ENCODE measurements around the gene RHOV. TPM values are rescaled to one million over a fixed set of nuclear protein-coding genes. Genes with fewer than 3 reads are reported as not detected.

RHOV gene
- total and polyA plus RNA-seq, 12 donors, result 0.11 to 0.34 (median 0.15) TPM; not detected in 8

DNA sequence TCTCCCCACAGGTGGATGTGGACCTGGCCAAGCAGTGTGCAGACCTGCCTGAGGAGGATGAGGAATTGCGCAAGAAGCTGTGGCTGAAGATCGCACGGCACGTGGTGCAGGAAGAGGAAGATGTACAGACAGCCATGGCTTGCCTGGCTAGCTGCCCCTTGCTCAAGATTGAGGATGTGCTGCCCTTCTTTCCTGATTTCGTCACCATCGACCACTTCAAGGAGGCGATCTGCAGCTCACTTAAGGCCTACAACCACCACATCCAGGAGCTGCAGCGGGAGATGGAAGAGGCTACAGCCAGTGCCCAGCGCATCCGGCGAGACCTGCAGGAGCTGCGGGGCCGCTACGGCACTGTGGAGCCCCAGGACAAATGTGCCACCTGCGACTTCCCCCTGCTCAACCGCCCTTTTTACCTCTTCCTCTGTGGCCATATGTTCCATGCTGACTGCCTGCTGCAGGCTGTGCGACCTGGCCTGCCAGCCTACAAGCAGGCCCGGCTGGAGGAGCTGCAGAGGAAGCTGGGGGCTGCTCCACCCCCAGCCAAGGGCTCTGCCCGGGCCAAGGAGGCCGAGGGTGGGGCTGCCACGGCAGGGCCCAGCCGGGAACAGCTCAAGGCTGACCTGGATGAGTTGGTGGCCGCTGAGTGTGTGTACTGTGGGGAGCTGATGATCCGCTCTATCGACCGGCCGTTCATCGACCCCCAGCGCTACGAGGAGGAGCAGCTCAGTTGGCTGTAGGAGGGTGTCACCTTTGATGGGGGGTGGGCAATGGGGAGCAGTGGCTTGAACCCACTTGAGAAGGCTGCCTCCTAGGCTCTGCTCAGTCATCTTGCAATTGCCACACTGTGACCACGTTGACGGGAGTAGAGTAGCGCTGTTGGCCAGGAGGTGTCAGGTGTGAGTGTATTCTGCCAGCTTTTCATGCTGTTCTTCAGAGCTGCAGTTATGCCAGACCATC, 28.8 kb upstream of the RHOV start:
- intact Hi-C loops (cut with DNase I), result loop anchor here in 1 of 2 donors (5.0 kb wide), 1 partner anchor 279 kb away; no protein-coding TSS in a partner anchor
- Histone ChIP-seq H3K27ac (peak overlapping the region in 2 of 5 donors; percentile 57 to 65), H3K9me3 (replicated peaks in 1 of 3) (no peaks in the 10 kb centered on the region), H3K4me3 (no peak overlapping the region), H3K36me3 (replicated peaks in 1 of 2) (peaks cover 0 to 50% of the 10 kb centered on the region in 2 donors), H3K27me3 (no peaks in the 10 kb centered on the region), H3K4me1 (replicated peaks in 1 of 2) (peaks cover 16 to 37% of the 10 kb centered on the region in 2 donors)
- TF ChIP-seq POLR2A (IDR thresholded peaks at IDR 0.05) (no peak), CTCF (IDR thresholded peaks at IDR 0.05) (no peak)
- peak in 6 of 7 donors; percentile 58 to 81 (median 63) for DNase-seq
- WGBS, 4 donors, result 53 to 66% (median 57%) methylated on average over 26 to 33 of the region's 33 CpGs

DNA sequence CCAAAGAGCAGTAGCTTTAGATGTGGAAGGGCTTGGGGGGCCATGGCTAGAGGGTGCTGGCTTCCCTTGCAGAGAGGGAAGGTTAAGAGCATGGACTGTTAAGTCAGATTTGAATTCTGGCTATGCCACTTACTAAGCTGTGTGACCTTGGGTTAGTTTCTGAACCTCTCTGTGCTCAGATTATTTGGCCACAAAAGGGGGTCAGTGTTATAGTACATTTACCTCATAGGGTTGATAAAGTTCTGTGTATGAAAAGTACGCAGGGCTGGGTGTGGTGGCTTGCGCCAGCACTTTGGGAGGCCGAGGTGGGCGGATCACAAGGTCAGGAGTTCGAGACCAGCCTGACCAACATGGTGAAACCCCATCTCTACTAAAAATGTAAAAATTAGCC, 27.0 kb upstream of the RHOV start:
- no peak for DNase-seq
- no peaks in the 10 kb centered on the region for H3K27me3 ChIP-seq
- 69 to 74% (median 72%) methylated on average over 4 to 5 of the region's 5 CpGs for WGBS, 4 donors
- TF ChIP-seq CTCF (IDR thresholded peaks at IDR 0.05), result no peak
- TF ChIP-seq POLR2A (IDR thresholded peaks at IDR 0.05), result no peak
- H3K27ac ChIP-seq, result no peak overlapping the region
- peaks cover 0 to 68% of the 10 kb centered on the region in 2 donors for H3K36me3 ChIP-seq (replicated peaks in 1 of 2)
- peaks cover 5 to 26% of the 10 kb centered on the region in 2 donors for H3K4me1 ChIP-seq (replicated peaks in 1 of 2)
- no peaks in the 10 kb centered on the region for H3K9me3 ChIP-seq (replicated peaks in 1 of 3)
- no peak overlapping the region for H3K4me3 ChIP-seq
- intact Hi-C loops (cut with DNase I), result loop anchor here in 1 of 2 donors (5.0 kb wide), 1 partner anchor 281 kb away; no protein-coding TSS in a partner anchor

DNA sequence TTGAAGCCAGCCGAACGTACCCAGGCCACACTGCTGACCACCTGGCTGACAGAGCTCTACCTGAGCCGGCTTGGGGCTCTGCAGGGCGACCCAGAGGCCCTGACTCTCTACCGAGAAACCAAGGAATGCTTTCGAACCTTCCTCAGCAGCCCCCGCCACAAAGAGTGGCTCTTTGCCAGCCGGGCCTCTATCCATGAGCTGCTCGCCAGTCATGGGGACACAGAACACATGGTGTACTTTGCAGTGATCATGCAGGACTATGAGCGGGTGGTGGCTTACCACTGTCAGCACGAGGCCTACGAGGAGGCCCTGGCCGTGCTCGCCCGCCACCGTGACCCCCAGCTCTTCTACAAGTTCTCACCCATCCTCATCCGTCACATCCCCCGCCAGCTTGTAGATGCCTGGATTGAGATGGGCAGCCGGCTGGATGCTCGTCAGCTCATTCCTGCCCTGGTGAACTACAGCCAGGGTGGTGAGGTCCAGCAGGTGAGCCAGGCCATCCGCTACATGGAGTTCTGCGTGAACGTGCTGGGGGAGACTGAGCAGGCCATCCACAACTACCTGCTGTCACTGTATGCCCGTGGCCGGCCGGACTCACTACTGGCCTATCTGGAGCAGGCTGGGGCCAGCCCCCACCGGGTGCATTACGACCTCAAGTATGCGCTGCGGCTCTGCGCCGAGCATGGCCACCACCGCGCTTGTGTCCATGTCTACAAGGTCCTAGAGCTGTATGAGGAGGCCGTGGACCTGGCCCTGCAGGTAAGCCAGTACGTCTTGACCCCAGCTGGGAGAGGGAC, 26.4 kb upstream of the RHOV start:
- Histone ChIP-seq H3K27me3 (no peaks in the 10 kb centered on the region), H3K4me1 (replicated peaks in 1 of 2) (peaks cover 0 to 26% of the 10 kb centered on the region in 2 donors), H3K9me3 (replicated peaks in 1 of 3) (no peaks in the 10 kb centered on the region), H3K27ac (no peak overlapping the region), H3K36me3 (replicated peaks in 1 of 2) (peaks cover 0 to 71% of the 10 kb centered on the region in 2 donors), H3K4me3 (no peak overlapping the region)
- DNase-seq, result no peak
- intact Hi-C loops (cut with DNase I), result loop anchor here in 1 of 2 donors (5.0 kb wide), 1 partner anchor 282 kb away; no protein-coding TSS in a partner anchor
- 86 to 92% (median 90%) methylated on average over 7 to 36 of the region's 36 CpGs for WGBS, 4 donors
- no peak for TF ChIP-seq POLR2A (IDR thresholded peaks at IDR 0.05)

- no peak for DNase-seq
- no peak overlapping the region for H3K4me3 ChIP-seq
- TF ChIP-seq CTCF (IDR thresholded peaks at IDR 0.05) (no peak), POLR2A (IDR thresholded peaks at IDR 0.05) (no peak)
- intact Hi-C loops (cut with DNase I), result loop anchor here (5.0 to 10.0 kb wide), 3 partner anchors 115 to 283 kb away; partner anchors contain the start of gene RAD51 (in 1 of the 2)
- H3K27ac ChIP-seq, result no peak overlapping the region
- no peaks in the 10 kb centered on the region for H3K27me3 ChIP-seq
- peaks cover 0 to 71% of the 10 kb centered on the region in 2 donors for H3K36me3 ChIP-seq (replicated peaks in 1 of 2)
- WGBS, 4 donors, result 86 to 96% (median 91%) methylated on average over 19 to 33 of the region's 33 CpGs
- peaks cover 0 to 31% of the 10 kb centered on the region in 2 donors for H3K4me1 ChIP-seq (replicated peaks in 1 of 2)
- no peaks in the 10 kb centered on the region for H3K9me3 ChIP-seq (replicated peaks in 1 of 3)
These were observed 25.6 kb upstream of the RHOV start for GRCh38 chr15:40899536-40900207.
